GM06990 (cell line): Measurements from ENCODE around the gene SIRT6.
"Not testable (repeated sequence)": the region's sequence is repeated elsewhere in the genome, so short reads cannot be mapped to it uniquely, and the experiment has no call there.

ENCODE experiments used
- DNase-seq: peaks from one replicate; pipeline ENCODE4 v3.0.0-alpha.2; 2011; ENCODE audit not compliant: insufficient read length; ENCODE audit errors: extremely low read depth
- H3K27me3 ChIP-seq: replicated peaks from 2 replicates; pipeline ENCODE4 v1.6.0; 2011; ENCODE audit warnings: low read length; ENCODE audit not compliant: control insufficient read depth, insufficient read depth
- H3K36me3 ChIP-seq: 2 replicates; pipeline ENCODE4 v1.5.1; 2011; ENCODE audit warnings: low read length; ENCODE audit not compliant: control insufficient read depth, insufficient read depth
- H3K4me3 ChIP-seq: replicated peaks from 2 replicates; pipeline ENCODE4 v1.5.1; 2011; ENCODE audit warnings: low read depth, mild to moderate bottlenecking, control low read depth, low read length
- CTCF ChIP-seq: IDR thresholded peaks from 2 replicates; pipeline ENCODE4 v1.5.1; 2011; ENCODE audit warnings: low read length, control low read depth, mild to moderate bottlenecking, inconsistent platforms; ENCODE audit not compliant: insufficient read depth, poor library complexity, severe bottlenecking

The SIRT6 gene

GRCh38 chr19:4136680-4137088, 45.7 kb downstream of the SIRT6 start:
- no peak for TF ChIP-seq CTCF
- H3K4me3 ChIP-seq = no peak overlapping the region
- H3K27me3 ChIP-seq = no peaks in the 10 kb centered on the region
- H3K36me3 ChIP-seq = no peaks in the 10 kb centered on the region
- DNase-seq = no peak

- not testable (repeated sequence) for H3K27me3 ChIP-seq, DNase-seq, H3K36me3 ChIP-seq, H3K4me3 ChIP-seq
Measured at GRCh38 chr19:4135386-4135785, 47.0 kb downstream of the SIRT6 start.

DNA sequence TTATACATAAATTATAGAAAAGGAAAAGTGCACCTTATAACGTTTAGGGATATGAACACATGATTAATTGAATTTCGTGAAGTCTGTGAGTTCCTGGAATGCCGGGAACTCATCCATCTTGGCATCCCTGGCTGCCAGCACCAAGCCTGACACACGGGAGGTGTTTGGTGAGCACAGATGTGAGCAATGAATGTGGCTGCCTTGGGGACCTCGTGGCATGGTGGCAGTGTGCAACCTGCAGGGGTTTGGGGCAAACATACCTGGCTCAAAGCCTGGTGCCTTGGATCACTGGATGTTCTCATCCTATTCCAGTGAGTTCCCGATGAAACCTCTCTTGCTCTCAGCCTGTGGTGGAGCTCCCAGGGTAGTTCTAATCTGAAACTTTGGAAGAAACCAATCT, 48.0 kb downstream of the SIRT6 start:
- no peak for DNase-seq
- Histone ChIP-seq H3K36me3 (no peaks in the 10 kb centered on the region), H3K27me3 (no peaks in the 10 kb centered on the region), H3K4me3 (no peak overlapping the region)
- no peak for TF ChIP-seq CTCF

GRCh38 chr19:4130744-4131438, 51.5 kb downstream of the SIRT6 start:
- Histone ChIP-seq H3K27me3 (no peaks in the 10 kb centered on the region), H3K36me3 (no peaks in the 10 kb centered on the region), H3K4me3 (no peak overlapping the region)
- DNase-seq = no peak
- no peak for TF ChIP-seq CTCF

DNA sequence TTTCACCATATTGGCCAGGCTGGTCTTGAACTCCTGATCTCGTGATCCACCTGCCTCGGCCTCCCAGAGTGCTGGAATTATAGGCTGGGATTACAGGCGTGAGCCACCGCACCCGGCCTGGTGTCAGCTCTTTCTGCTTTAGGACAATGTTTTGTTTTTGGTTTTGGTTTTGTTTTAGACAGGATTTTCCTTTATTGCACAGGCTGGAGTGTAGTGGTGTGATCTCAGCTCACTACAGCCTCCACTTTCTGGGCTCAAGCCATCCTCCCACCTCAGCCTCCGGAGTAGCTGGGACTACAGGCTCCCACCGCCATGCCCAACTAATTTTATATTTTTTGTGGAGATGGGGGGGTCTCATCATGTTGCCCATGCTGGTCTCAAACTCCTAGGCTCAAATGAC, 53.3 kb downstream of the SIRT6 start:
- not testable (repeated sequence) for H3K36me3 ChIP-seq, DNase-seq, H3K27me3 ChIP-seq, H3K4me3 ChIP-seq

GRCh38 chr19:4127322-4127721, 55.0 kb downstream of the SIRT6 start:
- H3K27me3 ChIP-seq, H3K36me3 ChIP-seq, DNase-seq, H3K4me3 ChIP-seq: not testable (repeated sequence)

DNA sequence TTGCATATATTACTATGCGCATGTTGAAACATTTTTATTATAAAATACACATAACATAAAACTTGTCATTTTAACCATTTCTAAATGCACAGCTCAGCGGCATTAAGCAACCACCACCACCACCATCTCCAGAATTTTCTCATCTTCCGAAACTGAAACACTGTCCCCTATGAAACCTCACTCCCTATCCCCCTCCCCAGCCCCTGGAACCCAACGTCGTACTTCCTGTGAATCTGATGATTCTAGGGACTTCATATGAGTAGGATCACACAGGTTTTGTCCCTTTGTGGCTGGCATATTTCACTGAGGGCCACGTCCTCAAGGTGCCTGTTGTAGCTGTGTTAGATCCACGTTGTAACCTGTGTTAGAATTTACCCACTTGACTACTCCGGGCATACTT, 57.7 kb downstream of the SIRT6 start:
- H3K27me3 ChIP-seq = no peaks in the 10 kb centered on the region
- H3K4me3 ChIP-seq = peak overlapping the region; percentile 99
- no peak for DNase-seq
- no peak for TF ChIP-seq CTCF
- peaks cover 6% of the 10 kb centered on the region for H3K36me3 ChIP-seq
